Measurements from ENCODE around the gene NEXN. TPM values are rescaled to one million over a fixed set of nuclear protein-coding genes. Genes with fewer than 3 reads are reported as not detected.

Gene NEXN
- total RNA-seq, 2 donors from 2014 or later, result 13.2 to 14.1 TPM

DNA sequence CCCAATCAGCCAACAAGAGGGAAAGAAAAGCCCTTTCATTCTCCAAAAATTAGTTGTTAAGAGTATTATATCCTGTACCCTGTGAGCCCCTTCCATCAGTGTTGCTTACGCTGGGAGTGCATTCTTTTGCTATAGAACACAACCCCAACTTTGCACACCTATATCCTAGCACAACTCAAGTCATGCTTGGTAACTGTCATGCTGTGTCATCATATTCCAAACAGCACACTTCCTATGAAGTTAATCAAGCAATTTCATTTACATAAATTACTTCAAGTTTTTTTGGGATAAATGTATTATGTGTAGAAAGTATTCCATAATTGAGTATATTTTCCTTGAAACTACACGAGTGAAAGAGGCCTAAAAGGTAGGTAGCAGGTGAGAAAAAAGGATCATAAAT, 70.4 kb downstream of the NEXN start:
- intact Hi-C loops (cut with DNase I), result no loop called here
- WGBS, result 89% methylated on average over 2 of the region's 2 CpGs
- no peak overlapping the region for H3K4me3 ChIP-seq
- no peaks in the 10 kb centered on the region for H3K4me1 ChIP-seq (replicated peaks)
- TF ChIP-seq POLR2AphosphoS5 (IDR thresholded peaks at IDR 0.05) (no peak), POLR2A (IDR thresholded peaks at IDR 0.05) (no peak)
- TF ChIP-seq, protein P1, sequence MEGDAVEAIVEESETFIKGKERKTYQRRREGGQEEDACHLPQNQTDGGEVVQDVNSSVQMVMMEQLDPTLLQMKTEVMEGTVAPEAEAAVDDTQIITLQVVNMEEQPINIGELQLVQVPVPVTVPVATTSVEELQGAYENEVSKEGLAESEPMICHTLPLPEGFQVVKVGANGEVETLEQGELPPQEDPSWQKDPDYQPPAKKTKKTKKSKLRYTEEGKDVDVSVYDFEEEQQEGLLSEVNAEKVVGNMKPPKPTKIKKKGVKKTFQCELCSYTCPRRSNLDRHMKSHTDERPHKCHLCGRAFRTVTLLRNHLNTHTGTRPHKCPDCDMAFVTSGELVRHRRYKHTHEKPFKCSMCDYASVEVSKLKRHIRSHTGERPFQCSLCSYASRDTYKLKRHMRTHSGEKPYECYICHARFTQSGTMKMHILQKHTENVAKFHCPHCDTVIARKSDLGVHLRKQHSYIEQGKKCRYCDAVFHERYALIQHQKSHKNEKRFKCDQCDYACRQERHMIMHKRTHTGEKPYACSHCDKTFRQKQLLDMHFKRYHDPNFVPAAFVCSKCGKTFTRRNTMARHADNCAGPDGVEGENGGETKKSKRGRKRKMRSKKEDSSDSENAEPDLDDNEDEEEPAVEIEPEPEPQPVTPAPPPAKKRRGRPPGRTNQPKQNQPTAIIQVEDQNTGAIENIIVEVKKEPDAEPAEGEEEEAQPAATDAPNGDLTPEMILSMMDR (IDR thresholded peaks at IDR 0.05), result no peak
- H3K27ac ChIP-seq, result no peak overlapping the region
- peaks cover 0 to 10% of the 10 kb centered on the region in 2 donors for H3K36me3 ChIP-seq
- DNase-seq (ENCODE audit: low spot score), result no peak
- no peaks in the 10 kb centered on the region for H3K27me3 ChIP-seq (replicated peaks; ENCODE audit: insufficient read depth)
- no peaks in the 10 kb centered on the region for H3K9me3 ChIP-seq

DNA sequence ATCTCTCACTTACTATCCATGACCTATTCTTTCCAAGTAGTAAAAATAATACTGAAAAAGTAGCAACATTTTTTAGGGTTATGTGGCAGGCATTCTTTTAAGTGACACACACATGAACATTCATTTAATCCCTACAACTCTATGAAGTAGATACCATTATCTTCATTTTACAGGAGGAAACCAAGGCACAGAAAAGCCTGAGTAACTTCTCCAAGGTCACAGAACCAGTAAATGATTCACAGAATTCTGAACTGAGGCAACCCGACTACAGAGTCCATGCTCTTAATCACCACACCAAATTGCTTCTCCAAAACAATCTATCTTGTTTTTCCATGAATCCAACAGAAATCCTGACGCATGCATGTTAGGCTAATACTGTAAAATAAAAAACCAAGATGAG, 73.0 kb downstream of the NEXN start:
- DNase-seq (ENCODE audit: low spot score), result no peak
- TF ChIP-seq POLR2A (IDR thresholded peaks at IDR 0.05) (no peak), POLR2AphosphoS5 (IDR thresholded peaks at IDR 0.05) (no peak)
- TF ChIP-seq, protein P1 (IDR thresholded peaks at IDR 0.05), result no peak
- intact Hi-C loops (cut with DNase I), result no loop called here
- H3K36me3 ChIP-seq, result peaks cover 8 to 18% of the 10 kb centered on the region in 2 donors
- no peaks in the 10 kb centered on the region for H3K27me3 ChIP-seq (replicated peaks; ENCODE audit: insufficient read depth)
- H3K4me3 ChIP-seq, result no peak overlapping the region
- H3K27ac ChIP-seq, result no peak overlapping the region
- H3K9me3 ChIP-seq, result no peaks in the 10 kb centered on the region
- no peaks in the 10 kb centered on the region for H3K4me1 ChIP-seq (replicated peaks)
- WGBS, result 90% methylated on average over 2 of the region's 2 CpGs

DNA sequence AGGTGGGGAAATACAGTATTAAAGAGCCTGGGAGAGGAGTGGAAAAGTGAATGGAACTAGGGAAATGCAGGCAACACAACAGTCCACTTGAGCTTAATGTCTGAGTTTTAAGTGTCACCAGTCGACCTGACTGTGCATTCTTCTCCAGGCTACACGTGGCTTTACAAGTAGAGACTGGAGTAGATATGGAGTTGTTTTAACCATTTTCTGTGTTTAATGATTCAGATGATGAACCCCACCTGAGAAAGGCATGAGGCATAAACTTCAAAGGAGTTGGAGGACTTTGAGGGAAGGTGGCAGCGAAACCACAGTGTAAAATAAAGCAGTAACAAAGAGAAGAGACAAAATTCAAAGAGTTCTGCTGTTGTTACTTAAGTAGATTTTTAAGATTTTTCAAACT, 77.9 kb downstream of the NEXN start:
- Histone ChIP-seq H3K36me3 (peaks cover 8 to 11% of the 10 kb centered on the region in 2 donors), H3K4me1 (replicated peaks) (no peaks in the 10 kb centered on the region), H3K9me3 (no peaks in the 10 kb centered on the region), H3K27ac (no peak overlapping the region), H3K4me3 (no peak overlapping the region), H3K27me3 (replicated peaks; ENCODE audit: insufficient read depth) (no peaks in the 10 kb centered on the region)
- DNase-seq (ENCODE audit: low spot score), result no peak
- 64% methylated on average over 3 of the region's 3 CpGs for WGBS
- TF ChIP-seq, protein P1 (IDR thresholded peaks at IDR 0.05), result no peak
- TF ChIP-seq POLR2A (IDR thresholded peaks at IDR 0.05) (no peak), POLR2AphosphoS5 (IDR thresholded peaks at IDR 0.05) (no peak)
- intact Hi-C loops (cut with DNase I), result no loop called here

DNA sequence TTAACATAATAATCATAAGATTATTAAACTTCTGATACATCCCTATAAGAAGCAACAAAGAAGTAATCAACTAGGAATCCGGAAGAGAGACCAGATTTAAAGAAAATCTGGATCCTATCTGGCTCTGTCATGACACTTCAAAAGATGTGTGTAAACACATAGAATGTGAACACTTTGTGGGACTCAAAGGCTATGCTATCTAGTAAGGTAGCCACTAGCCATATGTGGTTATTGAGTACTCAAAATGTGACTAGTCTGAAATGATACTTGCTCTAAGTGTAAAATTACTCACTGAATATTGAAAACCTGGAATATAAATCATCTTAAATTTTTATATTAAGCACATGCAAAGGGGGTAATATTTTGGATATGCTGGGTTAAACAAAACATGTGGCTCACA, 81.8 kb downstream of the NEXN start:
- DNase-seq (ENCODE audit: low spot score), result no peak
- TF ChIP-seq, protein P1 (IDR thresholded peaks at IDR 0.05), result no peak
- TF ChIP-seq POLR2A (IDR thresholded peaks at IDR 0.05) (no peak), POLR2AphosphoS5 (IDR thresholded peaks at IDR 0.05) (no peak)
- Histone ChIP-seq H3K4me1 (replicated peaks) (peaks cover 5% of the 10 kb centered on the region), H3K36me3 (peaks cover 5 to 8% of the 10 kb centered on the region in 2 donors), H3K9me3 (no peaks in the 10 kb centered on the region), H3K27me3 (replicated peaks; ENCODE audit: insufficient read depth) (no peaks in the 10 kb centered on the region), H3K4me3 (no peak overlapping the region), H3K27ac (no peak overlapping the region)
- 77% methylated on average over 1 of the region's 1 CpG for WGBS
- intact Hi-C loops (cut with DNase I), result loop anchor here (10.0 kb wide), 1 partner anchor 145 kb away; no protein-coding TSS in a partner anchor

DNA sequence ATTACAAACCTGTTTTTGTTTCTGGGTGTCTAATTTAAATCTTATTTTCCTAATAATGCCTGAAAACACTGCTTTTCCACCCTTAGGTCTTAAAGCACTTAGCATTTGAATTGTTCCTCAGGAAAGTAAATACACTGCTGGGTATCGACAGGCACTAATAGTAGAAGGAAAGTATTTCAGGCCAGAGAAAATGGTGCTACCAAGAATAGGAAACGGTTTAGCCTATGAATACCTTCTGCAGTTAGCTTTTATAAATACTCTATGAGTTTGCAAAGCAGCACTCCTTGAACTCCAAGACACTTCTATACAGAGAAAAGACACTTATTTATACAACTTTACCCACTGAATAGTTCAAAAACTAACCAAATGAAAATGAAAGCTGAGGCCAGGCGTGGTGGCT, 83.7 kb downstream of the NEXN start:
- H3K27me3 ChIP-seq (replicated peaks; ENCODE audit: insufficient read depth), result no peaks in the 10 kb centered on the region
- H3K27ac ChIP-seq, result no peak overlapping the region
- intact Hi-C loops (cut with DNase I), result loop anchor here (10.0 kb wide), 1 partner anchor 147 kb away; no protein-coding TSS in a partner anchor
- WGBS, result 77% methylated on average over 3 of the region's 3 CpGs
- TF ChIP-seq POLR2AphosphoS5 (IDR thresholded peaks at IDR 0.05), result no peak
- TF ChIP-seq POLR2A (IDR thresholded peaks at IDR 0.05), result no peak
- peaks cover 10% of the 10 kb centered on the region for H3K4me1 ChIP-seq (replicated peaks)
- H3K36me3 ChIP-seq, result no peaks in the 10 kb centered on the region
- no peak overlapping the region for H3K4me3 ChIP-seq
- no peak for DNase-seq (ENCODE audit: low spot score)
- no peaks in the 10 kb centered on the region for H3K9me3 ChIP-seq

All from prostate gland (tissue), 2 donors.